Measurements from ENCODE around the gene HADHB. TPM values are rescaled to one million over a fixed set of nuclear protein-coding genes. Genes with fewer than 3 reads are reported as not detected.
A peak's percentile ranks its signal among the peaks of the same experiment; 100 is the strongest.

The HADHB gene
- total and polyA plus RNA-seq, 2 of the 13 experiments (the other 11 are each of a cell fraction or from before 2014, with no cell fraction given) = 112 to 238 TPM

GRCh38 chr2:26243470-26244308 is 1.1 kb upstream of the HADHB start:
- TSS peak; percentile 65 for BruUV-seq (replicated peaks)
- DNase-seq (ENCODE audit: low spot score) = no peak
- no peak for FAIRE-seq
- TF ChIP-seq U2AF1 (optimal IDR thresholded peaks at IDR 0.05; ENCODE audit: low read depth, low read length) (peak; percentile 1), SP1 (IDR thresholded peaks at IDR 0.05) (no peak), SP1 (CRISPR knock-in tag; IDR thresholded peaks at IDR 0.05) (no peak), KLF11 (CRISPR knock-in tag; IDR thresholded peaks at IDR 0.05) (no peak), HNF4A (CRISPR knock-in tag; IDR thresholded peaks at IDR 0.05) (0 out of 2 replicates have a peak, but pooled peaks have one; percentile 18), ZSCAN22 (CRISPR knock-in tag; IDR thresholded peaks at IDR 0.05) (0 out of 2 replicates have a peak, but pooled peaks have one; percentile 17), KDM5A (IDR thresholded peaks at IDR 0.05; ENCODE audit: borderline replicate concordance, low read length) (peak; percentile 89), PRPF4 (IDR thresholded peaks at IDR 0.05; ENCODE audit: low read depth, low read length, poor library complexity, severe bottlenecking) (no peak), NFE2L1 (CRISPR knock-in tag; IDR thresholded peaks at IDR 0.05; ENCODE audit: borderline replicate concordance) (0 out of 2 replicates have a peak, but pooled peaks have one; percentile 64), ZSCAN9 (CRISPR knock-in tag; IDR thresholded peaks at IDR 0.05; ENCODE audit: borderline replicate concordance) (0 out of 2 replicates have a peak, but pooled peaks have one; percentile 27), DPF2 (CRISPR knock-in tag; IDR thresholded peaks at IDR 0.05; ENCODE audit: borderline replicate concordance, low read depth) (0 out of 2 replicates have a peak, but pooled peaks have one; percentile 10), EED (CRISPR knock-in tag; IDR thresholded peaks at IDR 0.05) (0 out of 2 replicates have a peak, but pooled peaks have one; percentile 31)
- TF ChIP-seq, protein P1, sequence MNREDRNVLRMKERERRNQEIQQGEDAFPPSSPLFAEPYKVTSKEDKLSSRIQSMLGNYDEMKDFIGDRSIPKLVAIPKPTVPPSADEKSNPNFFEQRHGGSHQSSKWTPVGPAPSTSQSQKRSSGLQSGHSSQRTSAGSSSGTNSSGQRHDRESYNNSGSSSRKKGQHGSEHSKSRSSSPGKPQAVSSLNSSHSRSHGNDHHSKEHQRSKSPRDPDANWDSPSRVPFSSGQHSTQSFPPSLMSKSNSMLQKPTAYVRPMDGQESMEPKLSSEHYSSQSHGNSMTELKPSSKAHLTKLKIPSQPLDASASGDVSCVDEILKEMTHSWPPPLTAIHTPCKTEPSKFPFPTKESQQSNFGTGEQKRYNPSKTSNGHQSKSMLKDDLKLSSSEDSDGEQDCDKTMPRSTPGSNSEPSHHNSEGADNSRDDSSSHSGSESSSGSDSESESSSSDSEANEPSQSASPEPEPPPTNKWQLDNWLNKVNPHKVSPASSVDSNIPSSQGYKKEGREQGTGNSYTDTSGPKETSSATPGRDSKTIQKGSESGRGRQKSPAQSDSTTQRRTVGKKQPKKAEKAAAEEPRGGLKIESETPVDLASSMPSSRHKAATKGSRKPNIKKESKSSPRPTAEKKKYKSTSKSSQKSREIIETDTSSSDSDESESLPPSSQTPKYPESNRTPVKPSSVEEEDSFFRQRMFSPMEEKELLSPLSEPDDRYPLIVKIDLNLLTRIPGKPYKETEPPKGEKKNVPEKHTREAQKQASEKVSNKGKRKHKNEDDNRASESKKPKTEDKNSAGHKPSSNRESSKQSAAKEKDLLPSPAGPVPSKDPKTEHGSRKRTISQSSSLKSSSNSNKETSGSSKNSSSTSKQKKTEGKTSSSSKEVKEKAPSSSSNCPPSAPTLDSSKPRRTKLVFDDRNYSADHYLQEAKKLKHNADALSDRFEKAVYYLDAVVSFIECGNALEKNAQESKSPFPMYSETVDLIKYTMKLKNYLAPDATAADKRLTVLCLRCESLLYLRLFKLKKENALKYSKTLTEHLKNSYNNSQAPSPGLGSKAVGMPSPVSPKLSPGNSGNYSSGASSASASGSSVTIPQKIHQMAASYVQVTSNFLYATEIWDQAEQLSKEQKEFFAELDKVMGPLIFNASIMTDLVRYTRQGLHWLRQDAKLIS (CRISPR knock-in tag; IDR thresholded peaks at IDR 0.05) = 0 out of 2 replicates have a peak, but pooled peaks have one; percentile 30
- TF ChIP-seq, protein P2, sequence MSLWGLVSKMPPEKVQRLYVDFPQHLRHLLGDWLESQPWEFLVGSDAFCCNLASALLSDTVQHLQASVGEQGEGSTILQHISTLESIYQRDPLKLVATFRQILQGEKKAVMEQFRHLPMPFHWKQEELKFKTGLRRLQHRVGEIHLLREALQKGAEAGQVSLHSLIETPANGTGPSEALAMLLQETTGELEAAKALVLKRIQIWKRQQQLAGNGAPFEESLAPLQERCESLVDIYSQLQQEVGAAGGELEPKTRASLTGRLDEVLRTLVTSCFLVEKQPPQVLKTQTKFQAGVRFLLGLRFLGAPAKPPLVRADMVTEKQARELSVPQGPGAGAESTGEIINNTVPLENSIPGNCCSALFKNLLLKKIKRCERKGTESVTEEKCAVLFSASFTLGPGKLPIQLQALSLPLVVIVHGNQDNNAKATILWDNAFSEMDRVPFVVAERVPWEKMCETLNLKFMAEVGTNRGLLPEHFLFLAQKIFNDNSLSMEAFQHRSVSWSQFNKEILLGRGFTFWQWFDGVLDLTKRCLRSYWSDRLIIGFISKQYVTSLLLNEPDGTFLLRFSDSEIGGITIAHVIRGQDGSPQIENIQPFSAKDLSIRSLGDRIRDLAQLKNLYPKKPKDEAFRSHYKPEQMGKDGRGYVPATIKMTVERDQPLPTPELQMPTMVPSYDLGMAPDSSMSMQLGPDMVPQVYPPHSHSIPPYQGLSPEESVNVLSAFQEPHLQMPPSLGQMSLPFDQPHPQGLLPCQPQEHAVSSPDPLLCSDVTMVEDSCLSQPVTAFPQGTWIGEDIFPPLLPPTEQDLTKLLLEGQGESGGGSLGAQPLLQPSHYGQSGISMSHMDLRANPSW (CRISPR knock-in tag; IDR thresholded peaks at IDR 0.05; ENCODE audit: borderline replicate concordance) = 0 out of 2 replicates have a peak, but pooled peaks have one; percentile 20

More at GRCh38 chr2:26243470-26244308, 1.1 kb upstream of the HADHB start:
- Histone ChIP-seq H4K20me1 (ENCODE audit: insufficient read depth, low read length) (peaks cover 19% of the 10 kb centered on the region), H3K9ac (ENCODE audit: insufficient read depth, low read depth, low read length) (peak overlapping the region; percentile 90), H3K9me3 (ENCODE audit: low read length) (no peaks in the 10 kb centered on the region), H2AFZ (ENCODE audit: low read length) (peak overlapping the region; percentile 75), H3K4me2 (ENCODE audit: low read depth, low read length) (peak overlapping the region; percentile 77), H3K79me2 (ENCODE audit: insufficient read depth, low read length) (peaks cover 94% of the 10 kb centered on the region), H3K4me1 (ENCODE audit: insufficient read depth, low read length) (peaks cover 68% of the 10 kb centered on the region), H3K27me3 (ENCODE audit: control insufficient read depth in 1 of 2, insufficient read depth in 2 of 2, low read length in 2 of 2) (peaks cover 0 to 7% of the 10 kb centered on the region in 2 experiments; a peak in 2 of 5 replicates), H3K27ac (ENCODE audit: extremely low read length, insufficient read depth, low read length) (peak overlapping the region; percentile 91), H3K36me3 (replicated peaks in 1 of 2; ENCODE audit: control insufficient read depth in 1 of 2, insufficient read depth in 2 of 2, low read length in 2 of 2) (no peaks in the 10 kb centered on the region; a peak in 1 of 5 replicates), H3K4me3 (replicated peaks in 1 of 3; ENCODE audit: insufficient read depth in 1 of 3, low read depth in 2 of 3, low read length in 3 of 3) (peak overlapping the region; percentile 62 to 96 (median 94))
- POLR2A ChIA-PET = interaction anchor here (0.6 to 5.2 kb wide), 17 partner anchors 10 to 1339 kb away, joined by 3 to 38 read pairs (median 4); partner anchors contain the start of genes ASXL2, KIF3C, RAB10 and SELENOI
- intact Hi-C loops (cut with micrococcal nuclease; ENCODE audit: unreplicated experiment) (loop anchor here (2.0 to 5.0 kb wide), 2 partner anchors 31 to 544 kb away; partner anchors contain the start of gene CENPA), in situ Hi-C loops (cut with HindIII; ENCODE audit: extremely low pct_ligation_motif_present, low pct_unique_long_range_greater_than_20kb) (no loop called here)
- CTCF ChIA-PET (ENCODE audit: low intra/inter-chr PET ratio, low total read pairs) = no interaction called here
- 2% methylated on average over 22 of the region's 22 CpGs for WGBS (ENCODE audit: low lambda C conversion rate)
- ATAC-seq = peak; percentile 0; the same call in 1 of the 3 replicates
